HCT116 (cell line): ENCODE results near the gene POLR2J2.
"Not testable (repeated sequence)": the region's sequence is repeated elsewhere in the genome, so short reads cannot be mapped to it uniquely, and the experiment has no call there.

ENCODE experiments used
- CBX3 ChIP-seq: IDR thresholded peaks from 2 replicates; pipeline ENCODE4 v1.6.1; 2012; ENCODE audit warnings: low read depth
- CEBPB ChIP-seq: IDR thresholded peaks from 2 replicates; pipeline ENCODE4 v1.6.1; 2012; ENCODE audit warnings: low read depth
- EGR1 ChIP-seq: IDR thresholded peaks from 2 replicates; pipeline ENCODE4 v1.6.1; 2012; ENCODE audit warnings: low read depth
- EZH2 ChIP-seq: fragments of 200-600 bp; sonication (generic); IDR thresholded peaks from 2 replicates; pipeline ENCODE4 v1.6.1; 2017; ENCODE audit warnings: antibody characterized with exemption, mixed run types
- EZH2phosphoT487 ChIP-seq: fragments of 200-600 bp; IDR thresholded peaks from 2 replicates; pipeline ENCODE4 v1.6.1; 2018; ENCODE audit warnings: antibody characterized with exemption, borderline replicate concordance
- JUND ChIP-seq: IDR thresholded peaks from 2 replicates; pipeline ENCODE4 v1.6.1; 2012
- POLR2A ChIP-seq: IDR thresholded peaks from 2 replicates; pipeline ENCODE4 v1.7.0; 2011; ENCODE audit warnings: borderline replicate concordance; ENCODE audit not compliant: insufficient read depth, insufficient read length; ENCODE audit errors: extremely low read depth
- POLR2AphosphoS5 ChIP-seq: IDR thresholded peaks from 2 replicates; pipeline ENCODE4 v1.6.1; 2011; ENCODE audit warnings: mild to moderate bottlenecking, low read depth, low read length, moderate library complexity
- RAD21 ChIP-seq: IDR thresholded peaks from 2 replicates; pipeline ENCODE4 v1.6.1; 2012; ENCODE audit warnings: low read depth, mild to moderate bottlenecking
- REST ChIP-seq: IDR thresholded peaks from 2 replicates; pipeline ENCODE4 v1.6.1; 2012; ENCODE audit warnings: low read depth
- YY1 ChIP-seq: IDR thresholded peaks from 2 replicates; pipeline ENCODE4 v1.6.1; 2011; ENCODE audit warnings: low read length, low read depth, moderate library complexity, mild to moderate bottlenecking; ENCODE audit not compliant: insufficient replicate concordance; ENCODE audit errors: extremely low read depth
- ZNF274 ChIP-seq: fragments of 200-500 bp; sonication (Bioruptor generic); IDR thresholded peaks from 2 replicates; pipeline ENCODE4 v1.6.1; 2014; ENCODE audit warnings: mild to moderate bottlenecking, low read depth, low read length, inconsistent platforms
- TF ChIP-seq, protein P1 (sequence below), 3 experiments: fragments of 200-600 bp in 1 of 3; sonication (generic) in 1 of 3; IDR thresholded peaks in 2 of 3; conservative IDR thresholded peaks in 1 of 3; 2 replicates each; pipeline ENCODE4 v1.5.1; 2012 to 2017; ENCODE audit warnings: low read depth in 2 of 3, low read length in 2 of 3, antibody characterized with exemption in 1 of 3, borderline replicate concordance in 1 of 3, control low read depth in 1 of 3, mild to moderate bottlenecking in 1 of 3, mixed read lengths in 1 of 3, mixed run types in 1 of 3, moderate library complexity in 1 of 3; ENCODE audit not compliant: insufficient read depth in 1 of 3
- TF ChIP-seq, protein P2 (sequence below): IDR thresholded peaks from 2 replicates; pipeline ENCODE4 v1.6.1; 2012

- TF ChIP-seq, protein P1, sequence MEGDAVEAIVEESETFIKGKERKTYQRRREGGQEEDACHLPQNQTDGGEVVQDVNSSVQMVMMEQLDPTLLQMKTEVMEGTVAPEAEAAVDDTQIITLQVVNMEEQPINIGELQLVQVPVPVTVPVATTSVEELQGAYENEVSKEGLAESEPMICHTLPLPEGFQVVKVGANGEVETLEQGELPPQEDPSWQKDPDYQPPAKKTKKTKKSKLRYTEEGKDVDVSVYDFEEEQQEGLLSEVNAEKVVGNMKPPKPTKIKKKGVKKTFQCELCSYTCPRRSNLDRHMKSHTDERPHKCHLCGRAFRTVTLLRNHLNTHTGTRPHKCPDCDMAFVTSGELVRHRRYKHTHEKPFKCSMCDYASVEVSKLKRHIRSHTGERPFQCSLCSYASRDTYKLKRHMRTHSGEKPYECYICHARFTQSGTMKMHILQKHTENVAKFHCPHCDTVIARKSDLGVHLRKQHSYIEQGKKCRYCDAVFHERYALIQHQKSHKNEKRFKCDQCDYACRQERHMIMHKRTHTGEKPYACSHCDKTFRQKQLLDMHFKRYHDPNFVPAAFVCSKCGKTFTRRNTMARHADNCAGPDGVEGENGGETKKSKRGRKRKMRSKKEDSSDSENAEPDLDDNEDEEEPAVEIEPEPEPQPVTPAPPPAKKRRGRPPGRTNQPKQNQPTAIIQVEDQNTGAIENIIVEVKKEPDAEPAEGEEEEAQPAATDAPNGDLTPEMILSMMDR (IDR thresholded peaks at IDR 0.05 in 2 of 3, conservative IDR thresholded peaks at IDR 0.05 in 1 of 3; ENCODE audit: borderline replicate concordance in 1 of 3, insufficient read depth in 1 of 3, low read depth in 2 of 3, low read length in 2 of 3): not testable (repeated sequence)
- TF ChIP-seq, protein P2, sequence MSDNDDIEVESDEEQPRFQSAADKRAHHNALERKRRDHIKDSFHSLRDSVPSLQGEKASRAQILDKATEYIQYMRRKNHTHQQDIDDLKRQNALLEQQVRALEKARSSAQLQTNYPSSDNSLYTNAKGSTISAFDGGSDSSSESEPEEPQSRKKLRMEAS: not testable (repeated sequence)
- TF ChIP-seq POLR2AphosphoS5, CEBPB, POLR2A, ZNF274, EGR1, CBX3, JUND, YY1, EZH2phosphoT487, RAD21, REST, EZH2: not testable (repeated sequence)
These were observed 54.8 kb downstream of the POLR2J2 start, which contains the start of gene RASA4 for GRCh38 chr7:102616507-102617125.
